Right atrium auricular region (tissue), 2 donors: Measurements from ENCODE around the gene BEND4. TPM values are rescaled to one million over a fixed set of nuclear protein-coding genes. Genes with fewer than 3 reads are reported as not detected.

Experiments
- DNase-seq: peaks from one replicate; pipeline ENCODE4 v3.0.0-alpha.2; 2019; ENCODE audit warnings: low spot score
- H3K27ac ChIP-seq, 2 donors: fragments of 200-600 bp; sonication (generic); 1 replicate in 1 of 2; 2 replicates in 1 of 2; pipeline ENCODE4 v1.5.1; 2016 to 2019
- H3K27me3 ChIP-seq, 2 donors: fragments of 200-600 bp; sonication (generic); one replicate each; pipeline versions ENCODE4 v1.5.1 to v1.6.0; 2017 to 2019
- H3K36me3 ChIP-seq: fragments of 200-600 bp; sonication (generic); one replicate; pipeline ENCODE4 v1.5.1; 2016
- H3K4me1 ChIP-seq, 2 donors: fragments of 200-600 bp; sonication (generic); one replicate each; pipeline versions ENCODE4 v1.5.1 to v1.6.0; 2017 to 2019
- H3K4me3 ChIP-seq, 2 donors: fragments of 200-600 bp; sonication (generic); 1 replicate in 1 of 2; 2 replicates in 1 of 2; pipeline ENCODE4 v1.5.1; 2017 to 2019; ENCODE audit warnings: mild to moderate bottlenecking in 1 of 2, moderate library complexity in 1 of 2
- H3K9me3 ChIP-seq, 2 donors: fragments of 200-600 bp; sonication (generic); one replicate each; pipeline ENCODE4 v1.5.1; 2019
- total RNA-seq, 2 donors: library from RNA; depleted of rRNA; stranded (reverse); fragments of >200 nt; gene quantifications; one replicate each; pipeline ENCODE4 v1.1.0, GENCODE V29; 2016
- TF ChIP-seq, protein P1 (sequence below), 2 donors: fragments of 200-600 bp; sonication (generic); IDR thresholded peaks; one replicate each; pipeline ENCODE4 v1.5.1; 2019; ENCODE audit warnings: antibody characterized with exemption in 2 of 2

BEND4 gene
- total RNA-seq, 2 donors from 2014 or later, result 0.04 TPM; not detected in 1

DNA sequence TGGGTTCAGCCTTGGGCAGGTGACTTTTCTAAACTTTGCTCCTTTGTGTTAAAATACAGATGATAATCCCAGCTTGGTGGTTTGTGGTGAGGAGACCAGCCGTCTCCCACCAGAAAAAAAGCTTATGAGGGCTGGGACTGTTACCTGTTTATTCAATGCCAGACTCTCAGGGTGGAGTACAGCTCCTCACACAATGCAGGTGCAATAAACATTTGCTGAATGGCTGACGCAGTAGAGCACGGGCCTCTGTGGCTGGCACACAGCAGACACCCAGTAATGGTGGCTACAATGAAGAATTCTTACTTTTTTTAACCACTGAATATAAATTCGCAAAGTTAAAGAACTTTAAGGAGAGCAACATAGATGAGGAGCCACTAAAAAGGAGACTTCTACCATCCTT is 30.2 kb downstream of the BEND4 start:
- TF ChIP-seq, protein P1, sequence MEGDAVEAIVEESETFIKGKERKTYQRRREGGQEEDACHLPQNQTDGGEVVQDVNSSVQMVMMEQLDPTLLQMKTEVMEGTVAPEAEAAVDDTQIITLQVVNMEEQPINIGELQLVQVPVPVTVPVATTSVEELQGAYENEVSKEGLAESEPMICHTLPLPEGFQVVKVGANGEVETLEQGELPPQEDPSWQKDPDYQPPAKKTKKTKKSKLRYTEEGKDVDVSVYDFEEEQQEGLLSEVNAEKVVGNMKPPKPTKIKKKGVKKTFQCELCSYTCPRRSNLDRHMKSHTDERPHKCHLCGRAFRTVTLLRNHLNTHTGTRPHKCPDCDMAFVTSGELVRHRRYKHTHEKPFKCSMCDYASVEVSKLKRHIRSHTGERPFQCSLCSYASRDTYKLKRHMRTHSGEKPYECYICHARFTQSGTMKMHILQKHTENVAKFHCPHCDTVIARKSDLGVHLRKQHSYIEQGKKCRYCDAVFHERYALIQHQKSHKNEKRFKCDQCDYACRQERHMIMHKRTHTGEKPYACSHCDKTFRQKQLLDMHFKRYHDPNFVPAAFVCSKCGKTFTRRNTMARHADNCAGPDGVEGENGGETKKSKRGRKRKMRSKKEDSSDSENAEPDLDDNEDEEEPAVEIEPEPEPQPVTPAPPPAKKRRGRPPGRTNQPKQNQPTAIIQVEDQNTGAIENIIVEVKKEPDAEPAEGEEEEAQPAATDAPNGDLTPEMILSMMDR (IDR thresholded peaks at IDR 0.05), result no peak
- DNase-seq, result no peak
- H3K27me3 ChIP-seq, result no peaks in the 10 kb centered on the region
- no peaks in the 10 kb centered on the region for H3K9me3 ChIP-seq
- no peaks in the 10 kb centered on the region for H3K36me3 ChIP-seq
- no peaks in the 10 kb centered on the region for H3K4me1 ChIP-seq
- H3K4me3 ChIP-seq, result no peak overlapping the region
- H3K27ac ChIP-seq, result no peak overlapping the region

DNA sequence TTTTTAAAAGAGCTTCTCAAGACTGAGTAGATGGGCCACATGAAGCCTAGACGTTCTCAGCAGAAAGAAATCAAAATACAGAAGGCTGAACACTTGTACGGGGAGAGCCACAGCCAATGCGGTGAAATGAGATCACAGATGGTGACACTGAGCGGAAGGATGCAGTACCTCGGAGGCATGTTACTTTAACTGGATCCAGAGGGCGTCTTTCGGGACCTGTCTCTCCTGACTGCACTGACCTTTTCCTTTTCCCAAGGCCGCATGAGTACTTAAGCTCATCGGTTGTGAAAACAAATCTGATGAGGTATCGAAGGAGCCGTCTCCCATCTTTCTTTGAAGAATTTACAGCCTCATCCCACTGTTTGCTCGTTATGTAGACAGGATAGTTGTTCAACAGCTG is 32.6 kb downstream of the BEND4 start:
- DNase-seq, result no peak
- no peaks in the 10 kb centered on the region for H3K9me3 ChIP-seq
- no peaks in the 10 kb centered on the region for H3K4me1 ChIP-seq
- no peak overlapping the region for H3K4me3 ChIP-seq
- no peaks in the 10 kb centered on the region for H3K27me3 ChIP-seq
- TF ChIP-seq, protein P1 (IDR thresholded peaks at IDR 0.05), result no peak
- no peaks in the 10 kb centered on the region for H3K36me3 ChIP-seq
- no peak overlapping the region for H3K27ac ChIP-seq

DNA sequence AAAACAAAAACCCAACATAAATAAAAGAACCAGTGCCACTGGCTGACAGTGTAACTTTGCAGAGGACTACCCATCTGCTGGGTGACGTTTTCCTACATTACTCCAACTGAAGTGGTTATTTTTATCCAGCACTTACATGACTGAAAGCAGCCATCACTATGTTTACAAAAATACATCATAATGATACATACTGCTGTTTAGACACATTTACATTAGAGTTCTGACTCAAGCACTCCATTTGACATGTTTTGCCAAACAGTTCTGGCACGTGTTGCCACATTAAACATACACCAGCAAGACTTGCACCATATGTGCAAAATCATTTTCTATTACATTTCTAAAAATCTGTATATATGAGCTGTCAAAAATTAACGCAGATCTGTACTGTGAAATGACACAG is 39.6 kb downstream of the BEND4 start:
- no peak for DNase-seq
- Histone ChIP-seq H3K4me3 (no peak overlapping the region), H3K9me3 (no peaks in the 10 kb centered on the region), H3K27ac (no peak overlapping the region), H3K4me1 (no peaks in the 10 kb centered on the region), H3K36me3 (no peaks in the 10 kb centered on the region), H3K27me3 (no peaks in the 10 kb centered on the region)
- TF ChIP-seq, protein P1 (IDR thresholded peaks at IDR 0.05), result no peak

DNA sequence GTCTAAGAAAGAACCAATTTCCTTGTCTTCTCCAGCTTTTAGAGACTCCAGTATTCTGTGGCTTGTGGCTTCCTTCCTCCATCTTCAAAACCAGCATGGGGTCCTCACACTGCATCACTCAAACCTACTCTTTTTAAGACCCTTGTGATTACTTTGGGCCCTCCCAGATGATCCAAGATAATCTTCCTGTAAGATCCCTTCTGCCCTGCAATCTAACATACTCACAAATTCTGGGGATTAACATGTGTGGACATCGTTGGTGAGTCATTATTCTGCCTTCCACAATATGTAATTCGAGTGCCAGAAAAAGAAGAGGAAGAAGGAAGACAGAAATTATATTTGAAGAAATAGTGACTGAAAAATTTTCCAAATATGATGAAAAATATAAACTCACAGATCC is 47.9 kb downstream of the BEND4 start:
- Histone ChIP-seq H3K36me3 (no peaks in the 10 kb centered on the region), H3K27me3 (no peaks in the 10 kb centered on the region), H3K27ac (no peak overlapping the region), H3K4me3 (no peak overlapping the region), H3K9me3 (no peaks in the 10 kb centered on the region), H3K4me1 (no peaks in the 10 kb centered on the region)
- TF ChIP-seq, protein P1 (IDR thresholded peaks at IDR 0.05), result no peak
- no peak for DNase-seq

DNA sequence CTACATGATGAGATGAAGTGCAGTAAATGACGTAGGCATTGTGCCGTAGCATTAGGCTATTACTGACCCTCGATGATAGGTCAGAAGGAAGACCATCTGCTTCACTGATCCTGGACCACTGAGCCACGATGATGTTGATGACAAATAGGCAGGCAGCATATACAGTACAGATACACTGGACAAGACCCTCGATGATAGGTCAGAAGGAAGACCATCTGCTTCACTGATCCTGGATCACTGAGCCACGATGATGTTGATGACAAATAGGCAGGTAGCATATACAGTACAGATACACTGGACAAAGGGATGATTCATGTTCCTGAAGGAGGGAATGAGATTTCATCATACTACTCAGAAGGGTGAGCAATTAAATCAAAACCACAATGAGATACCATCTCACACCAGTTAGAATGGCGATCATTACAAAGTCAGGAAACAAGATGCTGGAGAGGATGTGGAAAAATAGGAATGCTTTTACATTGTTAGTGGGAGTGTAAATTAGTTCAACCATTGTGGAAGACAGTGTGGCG is 50.9 kb downstream of the BEND4 start:
- no peaks in the 10 kb centered on the region for H3K27me3 ChIP-seq
- no peaks in the 10 kb centered on the region for H3K4me1 ChIP-seq
- no peak for DNase-seq
- TF ChIP-seq, protein P1 (IDR thresholded peaks at IDR 0.05), result no peak
- H3K9me3 ChIP-seq, result no peaks in the 10 kb centered on the region
- H3K36me3 ChIP-seq, result no peaks in the 10 kb centered on the region
- no peak overlapping the region for H3K4me3 ChIP-seq
- no peak overlapping the region for H3K27ac ChIP-seq

DNA sequence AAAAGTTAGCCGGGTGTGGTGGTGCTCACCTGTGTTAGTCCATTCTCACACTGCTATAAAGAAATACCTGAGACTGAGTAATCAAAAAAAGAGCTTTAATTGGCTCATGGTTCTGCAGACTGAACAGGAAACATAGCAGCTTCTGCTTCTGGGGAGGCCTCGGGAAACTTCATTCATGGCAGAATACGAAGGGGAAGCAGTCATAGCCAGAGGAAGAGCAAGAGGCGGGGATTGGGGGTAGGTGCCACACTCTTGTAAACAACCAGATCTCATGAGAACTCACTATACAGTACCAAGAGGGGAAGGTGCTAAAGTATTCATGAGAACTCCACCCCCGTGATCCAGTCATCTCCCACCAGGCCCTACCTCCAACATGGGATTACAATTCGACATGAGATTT is 64.1 kb downstream of the BEND4 start:
- DNase-seq, result no peak
- H3K27me3 ChIP-seq, result no peaks in the 10 kb centered on the region
- peaks cover 17% of the 10 kb centered on the region for H3K36me3 ChIP-seq
- no peak overlapping the region for H3K4me3 ChIP-seq
- no peaks in the 10 kb centered on the region for H3K4me1 ChIP-seq
- no peak overlapping the region for H3K27ac ChIP-seq
- TF ChIP-seq, protein P1 (IDR thresholded peaks at IDR 0.05), result no peak
- H3K9me3 ChIP-seq, result no peaks in the 10 kb centered on the region
